Stomach (tissue), 9 donors: ENCODE measurements around the gene ETFA. TPM values are rescaled to one million over a fixed set of nuclear protein-coding genes. Genes with fewer than 3 reads are reported as not detected.

Experiments
- DNase-seq, 2 donors: peaks; one replicate each; pipeline versions ENCODE4 v3.0.0 to v3.0.0-alpha.2; 2013 to 2019
- H3K27ac ChIP-seq, 5 donors: fragments of 200-600 bp in 4 of 5; sonication (generic) in 4 of 5; one replicate each; pipeline ENCODE4 v1.5.1; 2013 to 2019; ENCODE audit warnings: mild to moderate bottlenecking in 1 of 5, moderate library complexity in 1 of 5
- H3K27me3 ChIP-seq, 3 donors: fragments of 200-600 bp; sonication (generic); one replicate each; pipeline ENCODE4 v1.5.1; 2017 to 2019; ENCODE audit warnings: mixed run types in 1 of 3
- H3K36me3 ChIP-seq, 4 donors: fragments of 200-600 bp; sonication (generic); 1 replicate in 3 of 4; 2 replicates in 1 of 4; pipeline ENCODE4 v1.5.1; 2016 to 2019
- H3K4me1 ChIP-seq, 4 donors: fragments of 200-600 bp; sonication (generic); one replicate each; pipeline ENCODE4 v1.5.1; 2016 to 2019
- H3K4me3 ChIP-seq, 4 donors: fragments of 200-600 bp; sonication (generic) in 3 of 4; one replicate each; pipeline ENCODE4 v1.5.1; 2016 to 2019; ENCODE audit warnings: mild to moderate bottlenecking in 1 of 4
- H3K9me3 ChIP-seq, 4 donors: fragments of 200-600 bp; sonication (generic); one replicate each; pipeline ENCODE4 v1.5.1; 2016 to 2019
- CTCF ChIP-seq, 7 experiments: fragments of 450-650 bp in 4 of 7; fragments of 200-600 bp in 3 of 7; sonication (generic) in 3 of 7; IDR thresholded peaks; one replicate each; pipeline ENCODE4 v1.5.1; 2016 to 2019; ENCODE audit warnings: antibody characterized with exemption in 7 of 7, control low read depth in 2 of 7, mild to moderate bottlenecking in 1 of 7
- EP300 ChIP-seq: sonication (generic); formaldehyde crosslinking; IDR thresholded peaks from one replicate; pipeline ENCODE4 v1.6.1; 2017; ENCODE audit warnings: antibody characterized with exemption
- POLR2A ChIP-seq, 4 donors: fragments of 450-650 bp; IDR thresholded peaks; one replicate each; pipeline ENCODE4 v1.6.1; 2016; ENCODE audit warnings: antibody characterized with exemption in 4 of 4, control low read depth in 2 of 4, mild to moderate bottlenecking in 1 of 4, moderate library complexity in 1 of 4
- POLR2AphosphoS5 ChIP-seq, 3 donors: sonication (generic); formaldehyde crosslinking; IDR thresholded peaks; one replicate each; pipeline ENCODE4 v1.6.1; 2016; ENCODE audit warnings: antibody characterized with exemption in 3 of 3
- WGBS, 5 donors: extraction: QIAGEN DNeasy Blood & Tissue Kit in 3 of 5; methylation state at CpG; one replicate each; pipeline versions ENCODE4 v1.1.5 to v1.1.7; 2013 to 2018; 5-methylcytosine and 5-hydroxymethylcytosine counted together
- intact Hi-C: fragments of 100-400 bp; cut with DNase I; formaldehyde crosslinking; loops from one replicate; pipeline ENCODE4 v1.15.1; 2023; ENCODE audit warnings: low total_unique reads
- polyA plus RNA-seq, 3 donors: library from polyadenylated mRNA; stranded (reverse); fragments of 200-250 nt; gene quantifications; one replicate each; pipeline ENCODE4 v1.2.3, GENCODE V29; 2013
- total RNA-seq, 5 donors: library from RNA; depleted of rRNA; stranded (reverse); fragments of >200 nt; gene quantifications; one replicate each; pipeline versions ENCODE4 v1.1.0 to v1.2.3, GENCODE V29; 2014 to 2016
- donor health status: healthy with polysubstance abuse.
- donor health status: Bipolar disorder and iron deficiency.
- donor health status: healthy.

Gene ETFA
- total and polyA plus RNA-seq, 8 donors = 68.2 to 304 (median 109) TPM

- DNase-seq = no peak
- peaks cover 0 to 46% (median 18%) of the 10 kb centered on the region in 3 donors for H3K27me3 ChIP-seq
- peaks cover 0 to 3% (median 0%) of the 10 kb centered on the region in 4 donors for H3K4me1 ChIP-seq
- no peak overlapping the region for H3K4me3 ChIP-seq
- intact Hi-C loops = no loop called here
- no peak overlapping the region for H3K27ac ChIP-seq
- TF ChIP-seq POLR2AphosphoS5 (IDR thresholded peaks at IDR 0.05) (no peak), EP300 (no peak), POLR2A (IDR thresholded peaks at IDR 0.05) (no peak), CTCF (IDR thresholded peaks at IDR 0.05) (no peak)
- H3K36me3 ChIP-seq = no peaks in the 10 kb centered on the region
- no peaks in the 10 kb centered on the region for H3K9me3 ChIP-seq
- 86 to 97% (median 94%) methylated on average over 5 of the region's 5 CpGs for WGBS, 5 donors
These were observed 136.6 kb downstream of the ETFA start for GRCh38 chr15:76174654-76175053.

- Histone ChIP-seq H3K27ac (no peak overlapping the region), H3K9me3 (no peaks in the 10 kb centered on the region), H3K36me3 (no peaks in the 10 kb centered on the region), H3K27me3 (peaks cover 0 to 33% (median 8%) of the 10 kb centered on the region in 3 donors), H3K4me1 (peaks cover 0 to under 1% (median 0%) of the 10 kb centered on the region in 4 donors), H3K4me3 (no peak overlapping the region)
- DNase-seq = no peak
- WGBS, 5 donors = 75 to 92% (median 84%) methylated on average over 8 of the region's 8 CpGs
- TF ChIP-seq CTCF (IDR thresholded peaks at IDR 0.05) (no peak), POLR2A (IDR thresholded peaks at IDR 0.05) (no peak), POLR2AphosphoS5 (IDR thresholded peaks at IDR 0.05) (no peak), EP300 (no peak)
- intact Hi-C loops = no loop called here
These were observed 137.9 kb downstream of the ETFA start for GRCh38 chr15:76173317-76173834.

- DNase-seq = peak in 1 of 2 donors; percentile 72
- intact Hi-C loops = no loop called here
- Histone ChIP-seq H3K36me3 (no peaks in the 10 kb centered on the region), H3K9me3 (no peaks in the 10 kb centered on the region), H3K27ac (no peak overlapping the region), H3K4me1 (no peaks in the 10 kb centered on the region), H3K4me3 (no peak overlapping the region), H3K27me3 (peaks cover 0 to 27% (median 2%) of the 10 kb centered on the region in 3 donors)
- TF ChIP-seq POLR2A (IDR thresholded peaks at IDR 0.05) (no peak), CTCF (IDR thresholded peaks at IDR 0.05) (no peak), POLR2AphosphoS5 (IDR thresholded peaks at IDR 0.05) (no peak), EP300 (no peak)
- WGBS, 5 donors = 61 to 70% (median 64%) methylated on average over 15 to 16 of the region's 16 CpGs
These were observed 138.5 kb downstream of the ETFA start for GRCh38 chr15:76172782-76173181.

- intact Hi-C loops = no loop called here
- TF ChIP-seq POLR2A (IDR thresholded peaks at IDR 0.05) = no peak
- H3K4me3 ChIP-seq = no peak overlapping the region
- peak overlapping the region in 3 of 5 donors; percentile 26 to 39 (median 38) for H3K27ac ChIP-seq
- 63 to 79% (median 74%) methylated on average over 13 to 16 of the region's 16 CpGs for WGBS, 5 donors
- no peaks in the 10 kb centered on the region for H3K36me3 ChIP-seq
- H3K9me3 ChIP-seq = no peaks in the 10 kb centered on the region
- DNase-seq = no peak
- H3K27me3 ChIP-seq = peaks cover 0 to under 1% (median 0%) of the 10 kb centered on the region in 3 donors
- no peaks in the 10 kb centered on the region for H3K4me1 ChIP-seq
These were observed 141.1 kb downstream of the ETFA start for GRCh38 chr15:76169911-76170800.
